ENCODE data around the gene GBX1.
A peak's percentile ranks its signal among the peaks of the same experiment; 100 is the strongest.

GBX1 gene

GRCh38 chr7:151166629-151167196 lies 781 bp downstream of the GBX1 start:
- H3K9me3 ChIP-seq: no peaks in the 10 kb centered on the region
- no peak overlapping the region for H3K4me3 ChIP-seq (ENCODE audit: low read depth, low read length)
- H3K27me3 ChIP-seq: peaks cover 84% of the 10 kb centered on the region
- DNase-seq: no peak
- no peaks in the 10 kb centered on the region for H3K36me3 ChIP-seq
- no peak for TF ChIP-seq CTCF (IDR thresholded peaks at IDR 0.05; ENCODE audit: low read depth, low read length)
- H3K4me1 ChIP-seq: no peaks in the 10 kb centered on the region

- Histone ChIP-seq H3K36me3 (no peaks in the 10 kb centered on the region), H3K9me3 (no peaks in the 10 kb centered on the region), H3K4me1 (no peaks in the 10 kb centered on the region), H3K4me3 (ENCODE audit: low read depth, low read length) (no peak overlapping the region), H3K27me3 (peaks cover 55% of the 10 kb centered on the region)
- DNase-seq: no peak
- no peak for TF ChIP-seq CTCF (IDR thresholded peaks at IDR 0.05; ENCODE audit: low read depth, low read length)
Observed at GRCh38 chr7:151161757-151162156, 5.7 kb downstream of the GBX1 start.

GRCh38 chr7:151157645-151158329 lies 9.7 kb downstream of the GBX1 start:
- no peak for TF ChIP-seq CTCF (IDR thresholded peaks at IDR 0.05; ENCODE audit: low read depth, low read length)
- H3K27me3 ChIP-seq: peaks cover 20% of the 10 kb centered on the region
- no peak overlapping the region for H3K4me3 ChIP-seq (ENCODE audit: low read depth, low read length)
- H3K9me3 ChIP-seq: no peaks in the 10 kb centered on the region
- H3K4me1 ChIP-seq: no peaks in the 10 kb centered on the region
- no peaks in the 10 kb centered on the region for H3K36me3 ChIP-seq
- no peak for DNase-seq

- H3K27me3 ChIP-seq: peaks cover 32% of the 10 kb centered on the region
- peak; percentile 1 for DNase-seq
Observed at GRCh38 chr7:151152643-151153513, 14.6 kb downstream of the GBX1 start.

GRCh38 chr7:151150388-151150787 lies 17.1 kb downstream of the GBX1 start:
- H3K36me3 ChIP-seq: no peaks in the 10 kb centered on the region
- peak; percentile 1 for DNase-seq
- H3K4me1 ChIP-seq: no peaks in the 10 kb centered on the region
- H3K27me3 ChIP-seq: peaks cover 24% of the 10 kb centered on the region
- H3K4me3 ChIP-seq (ENCODE audit: low read depth, low read length): no peak overlapping the region
- no peaks in the 10 kb centered on the region for H3K9me3 ChIP-seq
- TF ChIP-seq CTCF (IDR thresholded peaks at IDR 0.05; ENCODE audit: low read depth, low read length): no peak

More at GRCh38 chr7:151152643-151153513, 14.6 kb downstream of the GBX1 start:
- TF ChIP-seq CTCF (IDR thresholded peaks at IDR 0.05; ENCODE audit: low read depth, low read length): peak; percentile 28; the same call in 1 of the 2 replicates
- Histone ChIP-seq H3K4me3 (ENCODE audit: low read depth, low read length) (no peak overlapping the region), H3K36me3 (no peaks in the 10 kb centered on the region), H3K4me1 (no peaks in the 10 kb centered on the region), H3K9me3 (no peaks in the 10 kb centered on the region)

All from BE2C (cell line).